Esophagus muscularis mucosa (tissue), 4 donors: Measurements from ENCODE around the gene ENOX1.

ENCODE experiments used
- EP300 ChIP-seq: sonication (generic); formaldehyde crosslinking; IDR thresholded peaks from one replicate; pipeline ENCODE4 v1.6.1; 2017; ENCODE audit warnings: antibody characterized with exemption
- POLR2A ChIP-seq: fragments of 450-650 bp; IDR thresholded peaks from one replicate; pipeline ENCODE4 v1.6.1; 2017; ENCODE audit warnings: antibody characterized with exemption, moderate library complexity, mild to moderate bottlenecking, low read depth
- POLR2AphosphoS5 ChIP-seq, 2 donors: sonication (generic); formaldehyde crosslinking; IDR thresholded peaks; one replicate each; pipeline ENCODE4 v1.6.1; 2017; ENCODE audit warnings: antibody characterized with exemption in 2 of 2
- TF ChIP-seq, protein P1 (sequence below), 3 experiments: fragments of 200-600 bp in 2 of 3; fragments of 450-650 bp in 1 of 3; sonication (generic) in 2 of 3; IDR thresholded peaks; one replicate each; pipeline ENCODE4 v1.5.1; 2017 to 2019; ENCODE audit warnings: antibody characterized with exemption in 3 of 3, mild to moderate bottlenecking in 2 of 3, moderate library complexity in 1 of 3

DNA sequence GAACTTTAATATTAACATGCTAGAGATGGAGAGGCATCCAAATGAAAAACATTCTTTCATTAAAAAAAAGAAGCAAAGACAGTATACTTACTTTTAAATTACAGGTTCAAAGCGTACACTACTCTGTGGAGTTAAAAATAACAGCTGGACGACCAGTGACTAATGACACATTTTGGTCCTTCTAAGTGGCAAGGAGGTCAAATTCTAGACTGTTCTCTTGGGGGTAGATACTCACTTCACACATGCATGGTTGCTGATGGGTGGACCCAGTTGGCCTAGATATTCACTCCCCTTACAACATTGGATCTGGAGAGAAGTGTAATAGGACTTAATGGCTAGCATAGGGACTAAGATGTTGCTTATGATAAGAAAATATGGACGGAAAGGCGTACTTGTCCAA, 461.1 kb downstream of the ENOX1 start:
- TF ChIP-seq, protein P1, sequence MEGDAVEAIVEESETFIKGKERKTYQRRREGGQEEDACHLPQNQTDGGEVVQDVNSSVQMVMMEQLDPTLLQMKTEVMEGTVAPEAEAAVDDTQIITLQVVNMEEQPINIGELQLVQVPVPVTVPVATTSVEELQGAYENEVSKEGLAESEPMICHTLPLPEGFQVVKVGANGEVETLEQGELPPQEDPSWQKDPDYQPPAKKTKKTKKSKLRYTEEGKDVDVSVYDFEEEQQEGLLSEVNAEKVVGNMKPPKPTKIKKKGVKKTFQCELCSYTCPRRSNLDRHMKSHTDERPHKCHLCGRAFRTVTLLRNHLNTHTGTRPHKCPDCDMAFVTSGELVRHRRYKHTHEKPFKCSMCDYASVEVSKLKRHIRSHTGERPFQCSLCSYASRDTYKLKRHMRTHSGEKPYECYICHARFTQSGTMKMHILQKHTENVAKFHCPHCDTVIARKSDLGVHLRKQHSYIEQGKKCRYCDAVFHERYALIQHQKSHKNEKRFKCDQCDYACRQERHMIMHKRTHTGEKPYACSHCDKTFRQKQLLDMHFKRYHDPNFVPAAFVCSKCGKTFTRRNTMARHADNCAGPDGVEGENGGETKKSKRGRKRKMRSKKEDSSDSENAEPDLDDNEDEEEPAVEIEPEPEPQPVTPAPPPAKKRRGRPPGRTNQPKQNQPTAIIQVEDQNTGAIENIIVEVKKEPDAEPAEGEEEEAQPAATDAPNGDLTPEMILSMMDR (IDR thresholded peaks at IDR 0.05) = no peak
- TF ChIP-seq POLR2A (no peak), POLR2AphosphoS5 (IDR thresholded peaks at IDR 0.05) (no peak), EP300 (no peak)
